ENCODE results near the gene TLN1. TPM values are rescaled to one million over a fixed set of nuclear protein-coding genes. Genes with fewer than 3 reads are reported as not detected.
A peak's percentile ranks its signal among the peaks of the same experiment; 100 is the strongest.

Gene TLN1
- total RNA-seq, 1 donor from 2014 or later, result 362 TPM

DNA sequence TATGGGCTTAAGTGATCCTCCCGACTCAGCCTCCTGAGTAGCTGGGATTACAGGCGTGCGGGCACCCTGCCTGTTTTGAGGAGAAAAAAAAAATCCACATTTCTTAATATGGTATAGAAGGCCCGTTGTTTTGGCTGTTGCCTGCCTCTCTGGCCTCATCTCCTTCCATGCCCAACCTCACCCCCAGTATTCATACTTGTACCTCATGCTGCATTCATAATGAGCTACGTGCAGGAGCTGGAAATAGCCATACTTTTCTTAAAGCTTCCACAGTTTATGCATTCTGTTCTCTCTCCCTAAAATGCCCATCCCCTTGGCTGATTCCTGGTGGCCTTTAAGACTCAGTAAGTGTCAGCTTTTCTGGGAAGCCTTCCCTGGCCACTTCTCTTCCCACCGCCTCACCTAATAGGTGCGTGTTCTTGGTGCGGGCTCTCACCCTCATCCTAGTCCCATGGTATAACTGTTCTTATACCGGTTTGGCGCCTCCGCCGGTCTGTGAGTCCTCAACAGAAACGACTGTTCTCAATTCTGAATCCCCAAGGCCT, 40.2 kb downstream of the TLN1 start:
- POLR2A ChIA-PET, result interaction anchor here (0.9 to 1.4 kb wide), 2 partner anchors 45 to 151 kb away, joined by 3 to 4 read pairs; no protein-coding TSS in a partner anchor
- intact Hi-C loops (cut with micrococcal nuclease), result no loop called here
- Mint-ChIP-seq H3K9me3 (no peaks in the 10 kb centered on the region), H3K27me3 (no peaks in the 10 kb centered on the region), H3K36me3 (ENCODE audit: low read depth) (peaks cover 2% of the 10 kb centered on the region), H3K4me3 (peak overlapping the region; percentile 86), H3K27ac (peak overlapping the region; percentile 30), H3K4me1 (peaks cover 19% of the 10 kb centered on the region)
- TF ChIP-seq, protein P1, sequence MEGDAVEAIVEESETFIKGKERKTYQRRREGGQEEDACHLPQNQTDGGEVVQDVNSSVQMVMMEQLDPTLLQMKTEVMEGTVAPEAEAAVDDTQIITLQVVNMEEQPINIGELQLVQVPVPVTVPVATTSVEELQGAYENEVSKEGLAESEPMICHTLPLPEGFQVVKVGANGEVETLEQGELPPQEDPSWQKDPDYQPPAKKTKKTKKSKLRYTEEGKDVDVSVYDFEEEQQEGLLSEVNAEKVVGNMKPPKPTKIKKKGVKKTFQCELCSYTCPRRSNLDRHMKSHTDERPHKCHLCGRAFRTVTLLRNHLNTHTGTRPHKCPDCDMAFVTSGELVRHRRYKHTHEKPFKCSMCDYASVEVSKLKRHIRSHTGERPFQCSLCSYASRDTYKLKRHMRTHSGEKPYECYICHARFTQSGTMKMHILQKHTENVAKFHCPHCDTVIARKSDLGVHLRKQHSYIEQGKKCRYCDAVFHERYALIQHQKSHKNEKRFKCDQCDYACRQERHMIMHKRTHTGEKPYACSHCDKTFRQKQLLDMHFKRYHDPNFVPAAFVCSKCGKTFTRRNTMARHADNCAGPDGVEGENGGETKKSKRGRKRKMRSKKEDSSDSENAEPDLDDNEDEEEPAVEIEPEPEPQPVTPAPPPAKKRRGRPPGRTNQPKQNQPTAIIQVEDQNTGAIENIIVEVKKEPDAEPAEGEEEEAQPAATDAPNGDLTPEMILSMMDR (IDR thresholded peaks at IDR 0.05), result no peak
- no peak for DNase-seq
- CTCF ChIA-PET, result interaction anchor here (1.5 to 3.1 kb wide), 3 partner anchors 34 to 79 kb away, joined by 8 read pairs; partner anchors contain the start of genes CCDC107 and RMRP
- ATAC-seq (ENCODE audit: low read depth), result no peak

DNA sequence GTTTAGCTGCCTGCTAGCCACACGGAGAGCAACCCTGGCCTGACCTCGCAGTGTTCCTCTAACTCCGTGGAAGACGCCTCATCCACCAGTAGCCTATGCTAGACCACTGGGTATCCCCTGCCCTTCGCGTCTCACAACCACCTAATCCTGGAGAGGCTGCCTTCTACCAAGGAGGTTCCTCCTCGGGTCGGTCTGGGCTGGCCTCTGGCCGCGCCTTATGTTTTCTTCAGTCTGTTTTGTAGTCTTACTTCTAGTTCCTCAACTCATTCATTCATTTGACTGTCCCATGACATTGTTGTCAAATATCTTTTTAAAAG, 40.7 kb downstream of the TLN1 start:
- DNase-seq (no peak), ATAC-seq (ENCODE audit: low read depth) (peak; percentile 9)

DNA sequence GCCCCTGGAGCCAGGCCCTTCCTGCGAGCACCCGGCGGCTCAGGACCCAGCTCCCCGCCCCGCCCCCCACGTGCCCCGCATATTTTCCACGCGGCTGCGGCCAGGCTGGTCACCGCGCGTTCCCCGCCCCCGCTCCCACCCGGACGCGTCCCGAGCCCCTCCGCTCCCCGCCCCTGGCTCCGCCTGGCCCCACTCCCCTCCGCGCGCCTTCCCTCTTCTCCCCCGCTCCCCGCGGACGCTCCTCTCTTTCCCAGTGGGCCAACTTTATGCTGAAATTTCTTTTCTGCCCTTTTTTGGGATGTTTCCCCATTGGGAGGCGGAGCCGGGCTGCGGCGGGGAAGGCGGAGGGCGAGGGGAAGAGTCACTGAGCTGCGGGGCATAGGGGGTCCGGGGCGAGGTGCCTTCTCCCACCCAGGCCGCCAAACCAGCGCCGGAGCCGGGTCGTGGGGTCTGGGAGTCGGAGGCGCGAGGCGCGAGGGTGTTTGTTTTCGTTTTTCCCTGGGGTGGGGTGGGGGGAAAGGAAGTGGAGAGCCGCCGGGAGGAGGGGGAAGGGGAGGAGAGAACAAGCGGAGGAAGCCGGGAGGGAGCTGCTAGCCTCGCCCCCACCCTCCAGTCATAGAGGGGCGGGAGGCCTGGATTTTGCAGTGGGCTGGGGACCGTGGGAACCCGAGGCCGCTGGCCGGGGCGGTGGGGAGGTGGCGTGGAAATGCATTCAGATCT, 41.2 kb downstream of the TLN1 start:
- TF ChIP-seq, protein P1 (IDR thresholded peaks at IDR 0.05), result no peak

More for the DNA sequence above, 40.7 kb downstream of the TLN1 start:
- H3K27me3 Mint-ChIP-seq, result no peaks in the 10 kb centered on the region
- H3K27ac Mint-ChIP-seq, result peak overlapping the region; percentile 76
- H3K4me3 Mint-ChIP-seq, result peak overlapping the region; percentile 86
- peaks cover 13% of the 10 kb centered on the region for H3K4me1 Mint-ChIP-seq
- H3K36me3 Mint-ChIP-seq (ENCODE audit: low read depth), result peaks cover 2% of the 10 kb centered on the region
- intact Hi-C loops (cut with micrococcal nuclease), result no loop called here
- ChIA-PET POLR2A (interaction anchor here (0.9 to 1.6 kb wide), 3 partner anchors 41 to 151 kb away, joined by 3 to 4 read pairs (median 4); partner anchors contain the start of genes CREB3 and TLN1), CTCF (interaction anchor here (0.8 to 3.1 kb wide), 5 partner anchors 34 to 191 kb away, joined by 3 to 8 read pairs (median 8); partner anchors contain the start of genes CCDC107, CREB3, RMRP and TLN1)
- no peaks in the 10 kb centered on the region for H3K9me3 Mint-ChIP-seq
- TF ChIP-seq, protein P1 (IDR thresholded peaks at IDR 0.05), result no peak

DNA sequence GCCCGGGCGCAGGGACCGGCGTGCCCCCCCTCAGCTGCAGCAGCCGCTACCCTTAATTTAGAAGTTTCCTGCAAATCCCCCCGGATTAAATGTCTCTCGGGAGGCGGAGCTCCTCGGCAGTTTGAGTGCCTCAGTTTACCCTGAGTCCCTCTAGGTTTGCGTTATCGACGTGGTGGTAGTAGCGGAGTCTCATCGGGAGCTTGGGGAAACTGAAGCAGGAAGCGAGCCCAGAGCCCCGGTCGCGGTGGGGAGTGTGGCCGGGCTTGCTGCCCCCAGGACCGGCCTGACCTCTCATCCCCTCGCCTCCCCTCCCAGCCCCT, 41.7 kb downstream of the TLN1 start:
- H3K27me3 Mint-ChIP-seq, result no peaks in the 10 kb centered on the region
- ChIA-PET CTCF (interaction anchor here (0.8 to 3.1 kb wide), 3 partner anchors 25 to 192 kb away, joined by 3 to 8 read pairs (median 4); partner anchors contain the start of gene ARHGEF39), POLR2A (interaction anchor here (0.6 to 1.6 kb wide), 10 partner anchors 14 to 707 kb away, joined by 3 to 6 read pairs (median 4); partner anchors contain the start of genes CCDC107, CREB3, RMRP and TLN1)
- no peak for DNase-seq
- peaks cover 12% of the 10 kb centered on the region for H3K4me1 Mint-ChIP-seq
- H3K9me3 Mint-ChIP-seq, result no peaks in the 10 kb centered on the region
- intact Hi-C loops (cut with micrococcal nuclease), result loop anchor here (1.0 kb wide), 1 partner anchor 25 kb away; the partner anchor contains the start of gene ARHGEF39
- H3K27ac Mint-ChIP-seq, result no peak overlapping the region
- TF ChIP-seq, protein P1 (IDR thresholded peaks at IDR 0.05), result no peak
- peak overlapping the region; percentile 86 for H3K4me3 Mint-ChIP-seq
- H3K36me3 Mint-ChIP-seq (ENCODE audit: low read depth), result peaks cover 2% of the 10 kb centered on the region
- peak; percentile 21 for ATAC-seq (ENCODE audit: low read depth)

More for the DNA sequence above, 41.2 kb downstream of the TLN1 start:
- Mint-ChIP-seq H3K27ac (peak overlapping the region; percentile 76), H3K4me1 (peaks cover 12% of the 10 kb centered on the region), H3K4me3 (peak overlapping the region; percentile 86), H3K36me3 (ENCODE audit: low read depth) (peaks cover 2% of the 10 kb centered on the region), H3K9me3 (no peaks in the 10 kb centered on the region), H3K27me3 (no peaks in the 10 kb centered on the region)
- ChIA-PET CTCF (interaction anchor here (0.8 to 3.1 kb wide), 6 partner anchors 26 to 192 kb away, joined by 3 to 8 read pairs (median 6); partner anchors contain the start of genes ARHGEF39, CCDC107, CREB3 and RMRP), POLR2A (interaction anchor here (0.6 to 1.6 kb wide), 10 partner anchors 14 to 708 kb away, joined by 3 to 6 read pairs (median 4); partner anchors contain the start of genes CCDC107, CREB3, RMRP and TLN1)
- peak; percentile 27 for DNase-seq
- ATAC-seq (ENCODE audit: low read depth), result peak; percentile 42
- intact Hi-C loops (cut with micrococcal nuclease), result loop anchor here (1.0 kb wide), 1 partner anchor 25 kb away; the partner anchor contains the start of gene ARHGEF39

Measured in activated B cell treated with CpG ODN at 0.5 μM for 24 hours (primary cell).